H1 (cell line): ENCODE measurements around the gene SBF2. TPM values are rescaled to one million over a fixed set of nuclear protein-coding genes. Genes with fewer than 3 reads are reported as not detected.
A peak's percentile ranks its signal among the peaks of the same experiment; 100 is the strongest.

Experiments
- BACH1 ChIP-seq: IDR thresholded peaks from 2 replicates; pipeline ENCODE4 v1.6.1; 2012; ENCODE audit warnings: low read length, improper control_type of control experiment
- BCL11A ChIP-seq, 2 experiments: IDR thresholded peaks; one replicate each; pipeline ENCODE4 v1.6.1; 2011; ENCODE audit warnings: low read depth in 2 of 2, low read length in 2 of 2, mild to moderate bottlenecking in 2 of 2
- CBX8 ChIP-seq: fragments of 300-800, 300-1000 bp; sonication (generic); IDR thresholded peaks from 2 replicates; pipeline ENCODE4 v1.7.1; 2016; ENCODE audit warnings: low read depth, low read length, borderline replicate concordance
- EGR1 ChIP-seq: IDR thresholded peaks from 2 replicates; pipeline ENCODE4 v1.6.1; 2011; ENCODE audit warnings: low read depth, low read length, borderline replicate concordance
- EP300 ChIP-seq, 2 experiments: IDR thresholded peaks; 1 replicate in 1 of 2; 2 replicates in 1 of 2; pipeline ENCODE4 v1.6.1; 2011 to 2012; ENCODE audit warnings: low read depth in 2 of 2, low read length in 2 of 2, mild to moderate bottlenecking in 2 of 2, borderline replicate concordance in 1 of 2, inconsistent platforms in 1 of 2, moderate library complexity in 1 of 2
- FOSL1 ChIP-seq: IDR thresholded peaks from 2 replicates; pipeline ENCODE4 v1.6.1; 2011; ENCODE audit warnings: mild to moderate bottlenecking, low read depth, low read length, moderate library complexity; ENCODE audit not compliant: insufficient read depth
- GTF2F1 ChIP-seq: IDR thresholded peaks from 2 replicates; pipeline ENCODE4 v1.6.1; 2012; ENCODE audit warnings: low read depth, low read length, improper control_type of control experiment, borderline replicate concordance
- JUND ChIP-seq: IDR thresholded peaks from 2 replicates; pipeline ENCODE4 v1.6.1; 2011; ENCODE audit warnings: mild to moderate bottlenecking, improper control_type of control experiment, low read length
- KDM4A ChIP-seq: IDR thresholded peaks from one replicate; pipeline ENCODE4 v1.7.1; 2012; ENCODE audit warnings: low read depth, mild to moderate bottlenecking, moderate library complexity, low read length, inconsistent platforms; ENCODE audit not compliant: severe bottlenecking
- KDM5A ChIP-seq: fragments of 200-600 bp; IDR thresholded peaks from 2 replicates; pipeline ENCODE4 v1.7.1; 2012; ENCODE audit warnings: mild to moderate bottlenecking, low read length, inconsistent platforms, mixed read lengths
- PHF8 ChIP-seq: fragments of 200-600 bp; sonication (generic); conservative IDR thresholded peaks from 2 replicates; pipeline ENCODE4 v1.7.1; 2012; ENCODE audit warnings: low read depth, mild to moderate bottlenecking, inconsistent platforms, low read length, moderate library complexity
- POLR2AphosphoS5 ChIP-seq: IDR thresholded peaks from 2 replicates; pipeline ENCODE4 v1.6.1; 2011; ENCODE audit warnings: low read depth, low read length
- POU5F1 ChIP-seq: IDR thresholded peaks from 2 replicates; pipeline ENCODE4 v1.6.1; 2011; ENCODE audit warnings: low read depth, mild to moderate bottlenecking, low read length, moderate library complexity
- RBBP5 ChIP-seq: IDR thresholded peaks from 2 replicates; pipeline ENCODE4 v1.7.1; 2012; ENCODE audit warnings: low read depth, mild to moderate bottlenecking, inconsistent platforms, low read length, moderate library complexity, borderline replicate concordance
- SUZ12 ChIP-seq: fragments of 200-600 bp; sonication (generic); IDR thresholded peaks from 2 replicates; pipeline ENCODE4 v1.6.1; 2012; ENCODE audit warnings: mild to moderate bottlenecking, inconsistent platforms, low read length, moderate library complexity, mixed read lengths
- TAF1 ChIP-seq: IDR thresholded peaks from 2 replicates; pipeline ENCODE4 v1.6.1; 2011; ENCODE audit warnings: mild to moderate bottlenecking, low read depth, low read length
- TAF7 ChIP-seq: optimal IDR thresholded peaks from 2 replicates; pipeline ENCODE3; 2011; ENCODE audit warnings: low read depth, mild to moderate bottlenecking, inconsistent platforms, low read length, moderate library complexity, borderline replicate concordance
- TBP ChIP-seq: IDR thresholded peaks from 2 replicates; pipeline ENCODE4 v1.6.1; 2011; ENCODE audit warnings: low read depth, low read length, improper control_type of control experiment
- TCF12 ChIP-seq: IDR thresholded peaks from 2 replicates; pipeline ENCODE4 v1.6.1; 2011; ENCODE audit warnings: low read depth, mild to moderate bottlenecking, low read length
- polyA plus RNA-seq, 7 experiments: library from polyadenylated mRNA; depleted of rRNA in 3 of 7; stranded (reverse) in 5 of 7; unstranded in 2 of 7; fragments of >200 nt in 5 of 7; fragments of 200-250 nt in 2 of 7; gene quantifications; 1 replicate in 5 of 7; 2 replicates in 1 of 7; 4 replicates in 1 of 7; pipeline versions ENCODE4 v1.2.1 to v1.2.3, GENCODE V29; 2011 to 2013; ENCODE audit warnings: missing spikeins in 2 of 7, mixed read lengths in 2 of 7
- total RNA-seq: library from RNA; stranded (reverse); fragmentation: NEBNext Ultra II Directional; extraction: Animal tissue kit (Norgen Biotek cat#: 25700); gene quantifications from 2 replicates; pipeline ENCODE4 v1.2.1, GENCODE V29; 2021
- TF ChIP-seq, protein P1 (sequence below), 3 experiments: IDR thresholded peaks; 1 replicate in 2 of 3; 2 replicates in 1 of 3; pipeline versions ENCODE4 v1.5.1 to v1.6.1; 2011; ENCODE audit warnings: low read length in 3 of 3, mild to moderate bottlenecking in 3 of 3, inconsistent platforms in 2 of 3, low read depth in 1 of 3, moderate library complexity in 1 of 3; ENCODE audit not compliant: insufficient read depth in 1 of 3; ENCODE audit errors: control extremely low read depth in 1 of 3
- TF ChIP-seq, protein P2 (sequence below): IDR thresholded peaks from 2 replicates; pipeline ENCODE4 v1.6.1; 2012; ENCODE audit warnings: low read length, inconsistent platforms

Gene SBF2
- total and polyA plus RNA-seq, 2 of the 8 experiments (the other 6 are each of a cell fraction or from before 2014, with no cell fraction given), result 36.7 to 50.5 TPM

- TF ChIP-seq TAF7, result no peak
- TF ChIP-seq GTF2F1, result no peak
- TF ChIP-seq CBX8, result no peak
- TF ChIP-seq EGR1, result peak; percentile 26; the same call in 1 of the 2 replicates
- TF ChIP-seq POU5F1, result no peak
- TF ChIP-seq PHF8, result peak; percentile 63
- TF ChIP-seq, protein P1, sequence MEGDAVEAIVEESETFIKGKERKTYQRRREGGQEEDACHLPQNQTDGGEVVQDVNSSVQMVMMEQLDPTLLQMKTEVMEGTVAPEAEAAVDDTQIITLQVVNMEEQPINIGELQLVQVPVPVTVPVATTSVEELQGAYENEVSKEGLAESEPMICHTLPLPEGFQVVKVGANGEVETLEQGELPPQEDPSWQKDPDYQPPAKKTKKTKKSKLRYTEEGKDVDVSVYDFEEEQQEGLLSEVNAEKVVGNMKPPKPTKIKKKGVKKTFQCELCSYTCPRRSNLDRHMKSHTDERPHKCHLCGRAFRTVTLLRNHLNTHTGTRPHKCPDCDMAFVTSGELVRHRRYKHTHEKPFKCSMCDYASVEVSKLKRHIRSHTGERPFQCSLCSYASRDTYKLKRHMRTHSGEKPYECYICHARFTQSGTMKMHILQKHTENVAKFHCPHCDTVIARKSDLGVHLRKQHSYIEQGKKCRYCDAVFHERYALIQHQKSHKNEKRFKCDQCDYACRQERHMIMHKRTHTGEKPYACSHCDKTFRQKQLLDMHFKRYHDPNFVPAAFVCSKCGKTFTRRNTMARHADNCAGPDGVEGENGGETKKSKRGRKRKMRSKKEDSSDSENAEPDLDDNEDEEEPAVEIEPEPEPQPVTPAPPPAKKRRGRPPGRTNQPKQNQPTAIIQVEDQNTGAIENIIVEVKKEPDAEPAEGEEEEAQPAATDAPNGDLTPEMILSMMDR (IDR thresholded peaks at IDR 0.05; ENCODE audit: control extremely low read depth in 1 of 3, insufficient read depth in 1 of 3, low read depth in 1 of 3, low read length in 3 of 3), result no peak
- TF ChIP-seq KDM4A, result peak; percentile 29
- no peak for TF ChIP-seq FOSL1
- TF ChIP-seq POLR2AphosphoS5, result no peak
- TF ChIP-seq TBP, result no peak
- TF ChIP-seq JUND, result no peak
- TF ChIP-seq KDM5A, result no peak
- TF ChIP-seq TAF1, result 0 out of 2 replicates have a peak, but pooled peaks have one; percentile 5
- TF ChIP-seq TCF12, result no peak
- no peak for TF ChIP-seq EP300 (IDR thresholded peaks at IDR 0.05; ENCODE audit: borderline replicate concordance in 1 of 2, low read depth in 2 of 2, low read length in 2 of 2)
- TF ChIP-seq, protein P2, sequence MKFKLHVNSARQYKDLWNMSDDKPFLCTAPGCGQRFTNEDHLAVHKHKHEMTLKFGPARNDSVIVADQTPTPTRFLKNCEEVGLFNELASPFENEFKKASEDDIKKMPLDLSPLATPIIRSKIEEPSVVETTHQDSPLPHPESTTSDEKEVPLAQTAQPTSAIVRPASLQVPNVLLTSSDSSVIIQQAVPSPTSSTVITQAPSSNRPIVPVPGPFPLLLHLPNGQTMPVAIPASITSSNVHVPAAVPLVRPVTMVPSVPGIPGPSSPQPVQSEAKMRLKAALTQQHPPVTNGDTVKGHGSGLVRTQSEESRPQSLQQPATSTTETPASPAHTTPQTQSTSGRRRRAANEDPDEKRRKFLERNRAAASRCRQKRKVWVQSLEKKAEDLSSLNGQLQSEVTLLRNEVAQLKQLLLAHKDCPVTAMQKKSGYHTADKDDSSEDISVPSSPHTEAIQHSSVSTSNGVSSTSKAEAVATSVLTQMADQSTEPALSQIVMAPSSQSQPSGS, result no peak
- TF ChIP-seq RBBP5, result no peak
- no peak; the same call in 1 of the 2 replicates for TF ChIP-seq SUZ12
- TF ChIP-seq BCL11A (IDR thresholded peaks at IDR 0.05; ENCODE audit: low read depth in 2 of 2, low read length in 2 of 2), result no peak
- TF ChIP-seq BACH1, result no peak
Measured at GRCh38 chr11:10294290-10294953, 403 bp upstream of the SBF2 start (continued).
